ENCODE measurements around the gene REG1B.
"Not testable (repeated sequence)": the region's sequence is repeated elsewhere in the genome, so short reads cannot be mapped to it uniquely, and the experiment has no call there.

Gene REG1B

DNA sequence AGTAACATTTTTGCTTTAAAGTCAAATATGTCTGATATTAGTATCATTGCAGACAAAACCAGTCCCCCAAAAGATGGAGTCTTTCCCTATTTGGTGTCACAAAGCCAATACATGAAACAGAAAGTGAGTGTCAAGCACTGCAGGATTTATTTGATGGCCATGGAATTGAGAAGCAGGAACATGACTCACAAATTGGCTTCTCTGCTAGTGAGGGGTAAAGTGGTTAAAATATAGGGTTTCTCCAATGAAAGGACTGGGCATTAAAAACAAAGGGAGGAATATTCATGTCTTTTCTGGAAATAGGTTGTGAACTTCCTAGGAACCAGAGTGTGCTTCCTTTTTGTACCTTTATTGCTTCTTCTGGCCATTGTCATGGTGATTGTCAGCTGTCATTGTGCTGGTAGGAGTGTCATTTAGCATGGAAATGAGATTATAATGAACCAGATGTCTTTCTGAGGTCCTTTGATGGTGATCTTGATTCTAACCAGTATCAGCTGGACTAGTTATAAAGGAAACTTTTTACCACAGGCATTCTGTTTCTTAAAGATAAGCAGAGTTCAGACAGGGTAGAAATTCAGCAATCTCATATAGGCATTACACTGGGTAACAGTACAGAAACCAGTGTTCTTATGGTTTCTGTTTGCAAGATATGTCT lies 4.1 kb downstream of the REG1B start:
- no peak for DNase-seq

DNA sequence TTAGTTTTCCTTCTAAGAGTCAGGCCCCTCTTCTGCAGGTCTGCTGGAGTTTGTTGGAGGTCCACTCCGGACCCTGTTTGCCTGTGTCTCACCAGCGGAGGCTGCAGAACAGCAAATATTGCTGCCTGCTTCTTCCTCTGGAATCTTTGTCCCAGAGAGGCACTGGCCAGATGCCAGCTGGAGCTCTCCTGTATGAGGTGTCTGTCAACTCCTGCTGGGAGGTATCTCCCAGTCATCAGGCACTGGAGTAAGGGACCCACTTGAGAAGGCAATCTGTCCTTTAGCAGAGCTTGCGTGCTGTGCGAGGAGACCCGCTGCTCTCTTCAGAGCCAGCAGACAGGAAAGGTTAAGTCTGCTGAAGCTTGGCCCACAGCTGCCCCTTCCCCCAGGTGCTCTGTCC lies 4.8 kb downstream of the REG1B start:
- DNase-seq, result no peak

GRCh38 chr2:79071078-79071477 lies 16.7 kb downstream of the REG1B start:
- no peak for DNase-seq

DNA sequence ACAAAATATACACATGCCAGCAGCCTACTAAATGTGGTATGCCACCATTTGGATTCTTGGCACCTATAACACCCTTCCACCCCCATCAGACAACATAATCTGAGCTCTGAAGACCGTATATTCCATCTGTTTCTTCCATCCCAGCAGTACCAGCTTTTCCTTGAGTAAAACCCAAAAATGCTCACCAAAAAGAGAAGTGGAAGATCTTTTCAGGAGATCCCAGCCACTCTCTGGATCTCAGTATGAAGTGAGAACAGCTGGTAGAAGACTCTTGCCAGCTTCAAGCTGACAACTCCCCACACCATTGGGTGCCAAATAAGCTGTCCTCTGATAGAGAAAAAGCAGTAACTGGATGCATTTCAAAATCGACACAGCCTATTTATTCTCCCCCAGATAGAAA lies 22.6 kb downstream of the REG1B start:
- no peak for DNase-seq

- not testable (repeated sequence) for DNase-seq
Observed at GRCh38 chr2:79054769-79055168, 33.0 kb downstream of the REG1B start.

GRCh38 chr2:79053486-79053885 lies 34.3 kb downstream of the REG1B start:
- not testable (repeated sequence) for DNase-seq

DNA sequence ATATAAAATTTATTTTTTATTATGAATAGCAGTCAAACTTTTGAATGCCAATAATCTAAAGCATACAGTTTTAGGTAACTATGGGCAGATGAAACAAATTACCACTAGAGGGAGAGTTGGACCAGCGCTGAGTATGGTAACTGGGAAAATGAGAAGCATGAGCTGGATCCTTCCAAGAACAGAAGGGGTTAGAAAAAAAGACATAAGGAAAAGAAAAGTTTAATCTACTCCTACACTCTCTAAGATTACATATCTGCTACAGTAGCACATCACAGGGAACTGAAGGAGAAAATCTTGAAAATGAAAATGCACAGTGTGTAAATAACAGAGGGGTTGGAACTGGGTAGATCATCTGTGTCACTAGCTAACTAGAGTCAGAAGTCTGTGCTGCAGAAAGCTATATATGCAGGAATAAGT lies 46.8 kb downstream of the REG1B start:
- no peak for DNase-seq

DNA sequence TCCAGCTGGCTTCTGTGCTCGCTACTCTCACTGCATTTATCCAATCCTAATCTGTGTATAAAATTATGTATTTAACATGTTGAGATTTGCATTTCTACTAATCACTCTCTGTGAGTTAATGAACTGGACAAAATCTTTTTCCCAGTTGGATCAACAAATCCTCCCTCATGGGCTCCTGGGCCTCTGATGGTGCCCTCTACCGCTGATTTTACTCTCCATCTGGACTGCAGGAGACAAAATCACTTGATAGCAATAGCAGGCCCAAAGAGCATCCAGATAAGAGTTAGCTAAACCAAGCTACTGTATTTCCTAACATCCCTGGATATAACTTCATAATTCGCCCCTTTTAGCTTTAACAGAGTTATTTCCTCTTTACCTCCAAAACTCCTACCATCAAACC lies 47.8 kb downstream of the REG1B start:
- DNase-seq, result no peak

Data from activated CD4-positive, alpha-beta T cell treated with anti-CD3 and anti-CD28 coated beads for 48 hours (primary cell).